HPDE6-E6E7 (cell line): ENCODE measurements around the gene ABHD11.
"Not testable (repeated sequence)": the region's sequence is repeated elsewhere in the genome, so short reads cannot be mapped to it uniquely, and the experiment has no call there.

Source experiments
- DNase-seq: peaks from one replicate; pipeline ENCODE4 v3.0.0; 2011; ENCODE audit warnings: missing footprints; ENCODE audit errors: extremely low spot score

Gene ABHD11

DNA sequence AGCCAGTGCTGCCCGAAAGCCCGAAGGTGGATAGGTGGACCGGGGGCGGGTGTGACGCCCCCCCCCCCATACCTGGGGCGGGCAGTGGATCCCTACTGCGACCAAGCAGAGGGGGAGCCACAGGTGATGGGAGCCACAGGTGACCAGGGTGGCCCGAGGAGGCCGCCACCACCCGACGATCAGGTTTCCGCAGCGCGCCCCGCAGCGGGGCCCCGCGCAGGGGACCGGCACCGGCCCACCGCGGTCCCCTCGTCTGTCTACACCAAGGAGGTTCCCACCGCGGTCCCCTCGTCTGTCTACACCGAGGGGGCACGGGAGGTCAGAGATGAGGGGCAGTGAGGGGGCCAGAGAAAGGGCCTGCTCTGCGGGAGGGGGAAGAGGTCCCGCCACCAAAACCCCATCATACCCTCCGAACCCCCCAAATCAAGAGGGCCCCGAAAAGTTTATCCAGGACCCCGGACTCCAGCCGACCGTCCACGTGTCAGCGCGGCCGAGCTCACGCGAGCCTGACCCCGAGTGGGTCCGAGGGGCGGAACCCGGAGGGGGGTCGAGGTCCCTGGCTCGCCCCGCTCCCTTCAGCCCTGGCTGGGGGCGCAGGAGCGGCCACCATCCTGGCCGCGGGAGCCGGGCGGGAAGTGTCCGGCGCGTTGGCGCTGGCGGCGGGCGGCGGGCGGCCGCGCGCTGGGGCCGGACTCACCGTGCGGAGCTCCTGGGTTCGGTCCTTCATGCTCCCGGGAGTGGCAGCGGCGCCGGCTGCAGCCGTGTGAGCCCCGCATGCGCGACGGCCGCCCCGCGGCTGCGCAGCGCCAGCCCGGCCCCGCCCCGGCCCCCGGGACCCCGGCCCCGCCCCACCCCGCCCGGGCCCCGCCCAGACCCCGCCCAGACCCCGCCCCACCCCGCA is 19.4 kb downstream of the ABHD11 start, which contains the start of gene STX1A:
Gene STX1A (minus strand): TSS at position 765 of the 901 bp plus-strand sequence. CDS start 38 bp downstream, at position 727.
- peak; percentile 74 for DNase-seq

- DNase-seq = no peak
Measured at GRCh38 chr7:73718438-73718881, 20.1 kb downstream of the ABHD11 start.

- peak; percentile 84 for DNase-seq
Measured at GRCh38 chr7:73717991-73718405, 20.6 kb downstream of the ABHD11 start.

- no peak for DNase-seq
Measured at GRCh38 chr7:73717025-73717807, 21.4 kb downstream of the ABHD11 start.

DNA sequence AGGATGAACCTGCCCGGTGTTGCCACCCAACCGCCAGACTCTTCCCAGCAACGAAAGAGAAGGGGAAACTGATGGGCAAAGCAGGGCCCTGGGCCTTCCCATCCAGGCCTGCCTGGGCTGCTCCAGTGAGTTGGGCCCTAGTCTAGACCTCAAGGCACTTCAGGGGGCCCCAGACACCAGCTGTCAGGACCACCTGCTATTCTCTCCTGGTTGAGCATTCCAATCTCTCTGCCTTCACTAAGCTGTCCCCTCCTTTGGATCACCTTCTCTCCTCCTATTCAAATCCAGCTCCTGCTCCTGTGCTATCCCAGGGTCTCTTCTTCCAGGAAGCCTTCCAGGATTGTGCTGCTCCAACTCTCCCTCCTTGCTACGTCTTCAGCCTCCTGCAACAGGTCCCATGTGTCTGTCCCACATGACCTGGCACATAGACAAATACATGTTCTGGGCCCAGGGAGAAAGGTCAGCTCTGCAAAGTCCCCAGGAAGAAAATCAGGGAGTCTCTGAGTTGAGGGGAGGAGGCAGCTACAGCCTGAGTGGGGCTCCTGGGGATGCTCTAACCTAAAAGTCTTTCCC is 22.2 kb downstream of the ABHD11 start:
- no peak for DNase-seq

- DNase-seq = peak; percentile 100
Measured at GRCh38 chr7:73715648-73716317, 22.8 kb downstream of the ABHD11 start.

DNA sequence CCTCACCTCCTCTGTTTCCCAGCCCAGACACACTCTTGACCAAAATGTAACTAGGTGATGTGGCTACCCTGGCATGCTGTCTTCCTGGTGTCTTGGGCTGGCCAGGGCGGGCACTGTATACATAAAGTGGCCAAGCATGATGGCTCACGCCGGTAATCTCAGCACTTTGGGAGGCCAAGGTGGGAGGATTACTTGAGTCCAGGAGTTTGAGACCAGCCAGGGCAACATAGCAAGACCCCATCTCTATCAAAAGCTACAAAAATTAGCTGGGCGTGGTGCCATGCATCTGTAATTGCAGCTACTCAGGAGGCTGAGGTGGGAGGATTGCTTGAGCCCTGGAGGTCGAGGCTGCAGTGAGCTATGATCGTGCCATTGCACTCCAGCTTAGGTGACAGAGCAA is 25.3 kb downstream of the ABHD11 start:
- DNase-seq = not testable (repeated sequence)

GRCh38 chr7:73712773-73713172 is 25.8 kb downstream of the ABHD11 start:
- DNase-seq = no peak

DNA sequence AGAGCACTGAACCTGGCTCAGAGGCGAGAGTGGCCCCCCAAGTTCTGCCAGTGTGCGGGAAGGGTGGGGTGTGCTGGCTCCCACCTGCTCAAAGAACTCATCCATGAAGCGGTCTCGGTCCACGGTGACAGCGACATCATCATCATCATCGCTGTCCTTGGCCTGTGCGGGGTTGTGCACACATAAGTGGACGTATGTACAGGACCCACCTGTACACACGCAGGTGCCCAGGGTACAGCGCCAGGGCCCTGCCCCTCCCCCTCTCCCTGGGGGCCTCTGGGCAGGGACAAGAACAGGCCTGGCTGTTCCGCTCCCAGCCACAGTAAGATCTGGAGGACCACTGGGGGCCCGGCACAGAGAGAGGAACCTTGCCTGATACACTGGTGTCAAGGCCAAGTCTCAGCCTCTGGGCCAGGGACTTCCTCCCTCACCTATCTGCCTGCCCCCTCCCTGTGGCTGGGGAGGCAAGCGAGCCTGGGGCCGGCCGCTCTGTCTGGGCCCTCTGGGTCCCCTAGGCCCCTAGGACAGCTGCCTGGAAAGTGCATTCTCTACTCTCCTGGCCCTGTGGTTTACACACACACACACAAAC is 29.5 kb downstream of the ABHD11 start:
- DNase-seq = no peak

DNA sequence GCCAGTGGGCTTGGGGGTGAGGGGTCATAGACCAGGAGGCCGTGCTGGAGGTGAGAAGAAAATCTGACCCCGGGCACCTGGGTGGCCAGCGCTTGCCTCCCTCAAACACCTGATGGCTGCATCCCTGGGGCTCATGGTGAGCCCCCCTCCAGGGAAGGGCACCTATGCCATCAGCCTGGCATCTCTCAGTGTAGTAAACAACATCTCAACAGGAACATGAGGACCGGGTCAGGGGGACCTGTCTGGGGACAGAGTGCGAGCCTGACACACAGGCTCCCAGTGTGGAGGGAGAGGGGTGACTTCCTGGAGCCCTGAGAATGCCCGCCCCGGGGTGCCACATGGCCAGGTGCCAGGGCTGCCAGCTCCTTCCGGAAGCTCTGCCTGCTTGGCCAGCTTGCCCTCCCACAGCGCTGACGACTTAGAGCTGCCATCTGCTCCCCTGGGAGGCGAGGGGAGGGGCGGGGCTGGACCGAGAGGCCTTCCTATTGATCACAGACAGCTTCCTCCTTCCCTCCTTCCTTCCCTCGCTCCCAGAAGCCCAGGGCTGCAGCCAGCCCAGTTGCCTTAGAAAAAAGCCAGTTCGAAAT is 31.5 kb downstream of the ABHD11 start:
- DNase-seq = peak; percentile 38

GRCh38 chr7:73706126-73707044 is 32.2 kb downstream of the ABHD11 start:
- DNase-seq = peak; percentile 69

DNA sequence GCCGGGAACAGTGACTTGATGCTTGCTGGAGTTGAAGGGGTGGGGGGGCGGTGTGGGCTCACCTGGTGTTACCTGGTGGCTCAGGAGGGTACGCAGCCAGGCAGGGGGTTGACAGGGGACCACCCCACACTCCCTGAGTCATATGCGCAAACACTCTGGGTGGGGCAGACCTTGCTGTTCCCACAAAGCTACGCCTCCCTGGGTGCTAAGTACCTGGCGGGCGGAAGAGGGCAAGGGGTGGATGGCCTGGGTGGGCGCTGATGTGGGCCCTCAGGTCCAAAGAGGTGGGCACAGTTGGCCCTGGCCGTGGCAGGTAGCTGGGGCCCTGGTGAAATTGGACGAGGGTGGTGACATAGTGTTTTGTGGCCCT is 33.1 kb downstream of the ABHD11 start:
- no peak for DNase-seq

GRCh38 chr7:73704640-73705550 is 33.7 kb downstream of the ABHD11 start:
- no peak for DNase-seq

DNA sequence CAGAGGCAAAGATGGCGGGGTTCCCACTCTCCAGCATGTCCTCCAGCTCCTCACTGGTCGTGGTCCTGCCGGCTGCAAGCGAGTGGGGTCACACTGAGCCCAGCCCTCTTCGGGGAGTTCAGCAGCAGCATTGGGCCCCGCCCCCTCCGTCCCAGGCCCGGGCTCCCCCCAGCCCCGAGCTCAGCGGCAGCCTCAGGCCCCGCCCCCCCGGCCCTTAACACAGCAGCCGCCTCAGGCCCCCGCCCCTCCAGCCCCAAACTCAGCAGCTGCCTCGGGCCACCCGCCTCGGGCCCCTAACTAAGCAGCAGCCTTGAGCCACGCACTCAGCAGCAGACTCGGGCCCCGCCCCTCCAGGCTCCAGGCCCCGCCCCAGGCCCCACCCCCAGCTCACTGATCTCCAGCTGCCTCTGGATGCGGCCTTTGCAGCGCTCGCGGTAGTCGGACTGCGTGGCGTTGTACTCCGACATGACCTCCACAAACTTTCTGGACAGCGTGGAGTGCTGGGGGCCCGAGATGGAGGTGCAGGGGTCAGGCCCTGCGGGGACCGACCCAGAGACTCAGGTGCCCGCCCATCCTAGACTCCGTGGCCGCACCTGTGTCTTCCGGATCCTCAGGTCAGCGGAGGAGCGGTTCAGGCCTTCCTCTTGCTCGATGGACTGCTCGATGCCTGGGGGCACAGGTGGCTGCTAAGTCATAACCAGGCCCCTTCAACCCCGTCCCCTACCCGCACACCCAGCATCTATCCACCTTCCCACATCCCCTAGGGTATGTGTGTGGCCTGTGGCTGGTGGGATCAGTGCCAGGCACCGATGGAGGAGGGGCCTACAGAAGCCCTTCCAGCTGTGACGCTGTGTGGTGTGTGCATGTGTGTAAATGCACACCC is 34.6 kb downstream of the ABHD11 start:
- no peak for DNase-seq

GRCh38 chr7:73703225-73703624 is 35.4 kb downstream of the ABHD11 start:
- no peak for DNase-seq

DNA sequence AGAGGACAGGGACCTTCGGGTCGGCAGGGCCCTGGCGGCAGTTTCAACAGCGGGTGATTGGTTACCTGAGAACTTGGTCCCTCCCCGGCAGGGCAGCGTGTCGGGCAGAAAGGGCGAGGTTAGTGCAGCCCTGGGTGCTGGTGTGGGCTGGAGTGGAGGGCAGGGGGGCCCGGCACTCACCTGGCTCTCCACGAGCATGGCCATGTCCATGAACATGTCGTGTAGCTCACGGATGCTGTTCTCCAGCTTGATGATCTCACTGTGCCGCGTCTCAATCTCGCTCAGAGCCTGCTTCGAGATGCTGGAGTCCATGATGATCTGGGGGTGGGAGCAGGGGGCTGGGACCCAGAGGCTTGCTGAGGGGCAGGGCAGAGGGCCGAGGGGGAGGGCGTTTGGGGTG is 35.9 kb downstream of the ABHD11 start:
- no peak for DNase-seq

GRCh38 chr7:73702226-73702625 is 36.4 kb downstream of the ABHD11 start:
- no peak for DNase-seq
